ENCODE data around the gene CFD. TPM values are rescaled to one million over a fixed set of nuclear protein-coding genes. Genes with fewer than 3 reads are reported as not detected.
"Not testable (repeated sequence)": the region's sequence is repeated elsewhere in the genome, so short reads cannot be mapped to it uniquely, and the experiment has no call there.

The CFD gene
- total RNA-seq, 1 donor = 148 TPM

GRCh38 chr19:843180-843835, 16.2 kb upstream of the CFD start:
- no peaks in the 10 kb centered on the region for H3K9me3 ChIP-seq (ENCODE audit: low read depth, low read length)
- peaks cover 32% of the 10 kb centered on the region for H3K4me1 ChIP-seq (ENCODE audit: insufficient read depth, low read length)
- no peak overlapping the region for H3K4me3 ChIP-seq (ENCODE audit: low read length)
- peaks cover 3% of the 10 kb centered on the region for H3K27me3 ChIP-seq (ENCODE audit: insufficient read depth, low read length)

GRCh38 chr19:843836-844545, 15.5 kb upstream of the CFD start:
- H3K4me1 ChIP-seq (ENCODE audit: insufficient read depth, low read length) = peaks cover 28% of the 10 kb centered on the region
- H3K27me3 ChIP-seq (ENCODE audit: insufficient read depth, low read length) = peaks cover 3% of the 10 kb centered on the region
- H3K9me3 ChIP-seq (ENCODE audit: low read depth, low read length) = no peaks in the 10 kb centered on the region
- H3K4me3 ChIP-seq (ENCODE audit: low read length) = no peak overlapping the region

DNA sequence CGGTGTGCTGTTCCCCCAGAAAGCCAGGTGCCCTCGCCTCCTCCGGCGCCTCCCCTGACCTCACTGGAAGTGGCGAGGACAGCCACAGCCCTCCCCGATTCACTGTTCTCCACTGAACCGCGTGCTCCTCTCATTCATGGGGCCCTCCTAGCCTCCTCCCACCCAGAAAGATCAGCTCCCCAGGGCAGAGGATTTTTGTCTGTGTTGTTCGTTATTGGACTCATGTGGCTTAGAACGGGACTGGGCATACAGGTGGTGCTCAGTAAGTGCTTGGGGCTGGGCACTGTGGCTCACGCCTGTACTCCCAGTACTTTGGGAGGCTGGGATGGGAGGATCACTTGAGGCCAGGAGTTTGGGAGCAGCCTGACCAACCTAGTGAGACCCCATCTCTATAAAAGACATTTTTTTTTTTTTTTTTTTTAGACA, 14.9 kb upstream of the CFD start:
- H3K27me3 ChIP-seq (ENCODE audit: insufficient read depth, low read length) = peaks cover 3% of the 10 kb centered on the region
- H3K4me3 ChIP-seq (ENCODE audit: low read length) = no peak overlapping the region
- H3K4me1 ChIP-seq (ENCODE audit: insufficient read depth, low read length) = peaks cover 24% of the 10 kb centered on the region
- H3K9me3 ChIP-seq (ENCODE audit: low read depth, low read length) = no peaks in the 10 kb centered on the region

DNA sequence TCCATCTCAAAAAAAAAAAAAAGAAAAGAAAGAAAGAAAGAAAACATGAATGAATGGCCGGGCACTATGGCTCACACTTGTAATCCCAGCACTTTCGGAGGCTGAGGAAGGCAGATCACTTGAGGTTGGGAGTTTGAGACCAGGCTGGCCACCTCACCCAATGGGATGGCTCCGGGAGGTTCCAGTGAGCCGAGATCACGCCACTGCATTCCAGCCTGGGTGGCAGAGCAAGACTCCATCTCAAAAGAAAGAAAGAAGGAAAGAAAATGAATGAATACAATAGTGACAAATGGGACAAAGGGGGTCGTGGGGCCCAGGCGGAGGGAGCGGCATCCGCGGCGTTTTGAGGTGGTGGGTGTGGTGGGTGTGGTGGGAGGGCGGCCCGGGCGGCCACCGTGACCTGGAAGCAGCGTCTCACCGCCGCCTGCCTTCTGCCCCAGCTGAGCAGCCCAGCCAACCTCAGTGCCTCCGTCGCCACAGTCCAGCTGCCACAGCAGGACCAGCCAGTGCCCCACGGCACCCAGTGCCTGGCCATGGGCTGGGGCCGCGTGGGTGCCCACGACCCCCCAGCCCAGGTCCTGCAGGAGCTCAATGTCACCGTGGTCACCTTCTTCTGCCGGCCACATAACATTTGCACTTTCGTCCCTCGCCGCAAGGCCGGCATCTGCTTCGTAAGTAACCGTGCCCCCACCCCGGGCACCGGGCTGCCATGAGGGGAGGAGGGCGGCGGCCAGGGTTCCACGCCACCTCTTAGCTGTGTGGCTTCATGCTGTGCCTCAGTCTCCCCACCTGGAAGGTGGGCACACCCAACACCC, 13.6 kb upstream of the CFD start:
- Histone ChIP-seq H3K27me3 (ENCODE audit: insufficient read depth, low read length) (peaks cover 3% of the 10 kb centered on the region), H3K4me1 (ENCODE audit: insufficient read depth, low read length) (peaks cover 22% of the 10 kb centered on the region), H3K9me3 (ENCODE audit: low read depth, low read length) (no peaks in the 10 kb centered on the region), H3K4me3 (ENCODE audit: low read length) (no peak overlapping the region)

GRCh38 chr19:848386-848921, 11.0 kb upstream of the CFD start:
- H3K4me1 ChIP-seq (ENCODE audit: insufficient read depth, low read length) = peaks cover 27% of the 10 kb centered on the region
- no peak overlapping the region for H3K4me3 ChIP-seq (ENCODE audit: low read length)
- H3K9me3 ChIP-seq (ENCODE audit: low read depth, low read length) = no peaks in the 10 kb centered on the region
- H3K27me3 ChIP-seq (ENCODE audit: insufficient read depth, low read length) = peaks cover 3% of the 10 kb centered on the region

DNA sequence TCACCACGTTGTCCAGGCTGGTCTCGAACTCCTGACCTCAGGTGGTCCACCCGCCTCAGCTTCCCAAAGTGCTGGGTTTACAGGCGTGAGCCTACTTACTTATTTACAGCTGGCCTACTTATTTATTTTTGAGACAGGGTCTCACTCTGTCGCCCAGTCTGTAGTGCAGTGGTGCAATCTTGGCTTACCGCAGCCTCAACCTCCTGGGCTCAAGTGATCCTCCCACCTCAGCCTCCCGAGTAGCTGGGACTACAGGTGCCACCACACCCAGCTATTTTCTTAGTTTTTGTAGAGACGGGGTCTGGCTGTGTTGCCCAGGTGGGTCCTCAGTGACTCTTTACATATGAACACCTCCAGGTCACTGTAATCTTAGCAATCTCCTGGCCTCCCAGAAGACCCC, 10.3 kb upstream of the CFD start:
- H3K4me3 ChIP-seq (ENCODE audit: low read length); H3K9me3 ChIP-seq (ENCODE audit: low read depth, low read length); H3K27me3 ChIP-seq (ENCODE audit: insufficient read depth, low read length): not testable (repeated sequence)
- peaks cover 24% of the 10 kb centered on the region for H3K4me1 ChIP-seq (ENCODE audit: insufficient read depth, low read length)

DNA sequence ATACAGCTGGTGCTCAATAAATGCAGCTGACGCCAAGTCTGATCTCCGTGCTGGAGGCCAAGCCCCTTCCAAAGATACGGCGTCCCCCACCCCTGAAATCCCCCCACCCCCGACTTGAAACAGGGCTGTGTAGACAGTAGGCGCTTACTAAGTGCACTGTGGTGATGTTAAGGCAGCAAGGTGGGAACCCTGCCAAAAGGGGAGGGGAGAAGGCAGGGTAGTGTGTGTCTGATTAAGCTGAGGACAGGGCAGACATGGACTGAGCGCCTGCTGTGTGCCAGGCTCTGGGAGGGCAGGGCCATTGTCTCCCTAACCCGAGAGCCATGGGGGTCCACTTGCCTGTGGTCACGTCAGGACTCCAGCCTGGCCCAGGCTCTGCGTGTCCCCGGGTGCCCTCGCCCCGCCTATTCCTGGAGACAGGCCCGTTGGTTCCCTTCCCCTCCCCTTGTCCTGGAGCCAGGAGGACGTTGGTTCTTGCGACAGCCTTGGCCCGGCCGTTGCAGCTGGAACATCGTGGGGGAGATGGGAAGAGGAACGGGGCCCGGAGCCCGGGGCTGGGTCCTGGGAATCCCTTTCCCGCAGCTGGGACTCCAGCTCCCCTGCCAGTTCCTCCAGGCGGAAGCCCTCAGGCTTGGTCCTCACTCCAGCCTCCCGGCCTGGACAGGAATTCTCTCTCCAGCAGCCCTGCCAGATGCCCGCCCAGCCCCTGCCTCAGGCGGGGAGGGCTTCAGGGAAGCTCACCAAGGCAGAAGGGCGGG, 9.1 kb upstream of the CFD start:
- H3K9me3 ChIP-seq (ENCODE audit: low read depth, low read length) = no peaks in the 10 kb centered on the region
- peaks cover 24% of the 10 kb centered on the region for H3K4me1 ChIP-seq (ENCODE audit: insufficient read depth, low read length)
- no peak overlapping the region for H3K4me3 ChIP-seq (ENCODE audit: low read length)
- H3K27me3 ChIP-seq (ENCODE audit: insufficient read depth, low read length) = no peaks in the 10 kb centered on the region

DNA sequence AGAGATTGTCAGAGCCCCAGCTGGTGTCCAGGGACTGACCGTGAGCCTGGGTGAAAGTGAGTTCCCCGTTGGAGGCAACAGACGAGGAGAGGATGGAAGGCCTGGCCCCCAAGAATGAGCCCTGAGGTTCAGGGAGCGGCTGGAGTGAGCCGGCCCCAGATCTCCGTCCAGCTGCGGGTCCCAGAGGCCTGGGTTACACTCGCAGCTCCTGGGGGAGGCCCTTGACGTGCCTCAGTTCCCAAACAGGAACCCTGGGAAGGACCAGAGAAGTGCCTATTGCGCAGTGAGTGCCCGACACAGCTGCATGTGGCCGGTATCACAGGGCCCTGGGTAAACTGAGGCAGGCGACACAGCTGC, 8.5 kb upstream of the CFD start:
- no peaks in the 10 kb centered on the region for H3K27me3 ChIP-seq (ENCODE audit: insufficient read depth, low read length)
- H3K4me3 ChIP-seq (ENCODE audit: low read length) = no peak overlapping the region
- H3K4me1 ChIP-seq (ENCODE audit: insufficient read depth, low read length) = peaks cover 24% of the 10 kb centered on the region
- no peaks in the 10 kb centered on the region for H3K9me3 ChIP-seq (ENCODE audit: low read depth, low read length)

- H3K4me1 ChIP-seq (ENCODE audit: insufficient read depth, low read length) = peaks cover 24% of the 10 kb centered on the region
- H3K9me3 ChIP-seq (ENCODE audit: low read depth, low read length) = no peaks in the 10 kb centered on the region
- H3K27me3 ChIP-seq (ENCODE audit: insufficient read depth, low read length) = no peaks in the 10 kb centered on the region
- no peak within 1 kb of the TSS for H3K4me3 ChIP-seq (ENCODE audit: low read length)
These were observed 7.1 kb upstream of the CFD start, which contains the start of gene ELANE for GRCh38 chr19:852136-853013. TSS of gene ELANE (plus strand) at chr19:852303. CDS start at chr19:852329, 26 bp downstream.

- Histone ChIP-seq H3K27me3 (ENCODE audit: insufficient read depth, low read length) (no peaks in the 10 kb centered on the region), H3K4me1 (ENCODE audit: insufficient read depth, low read length) (peaks cover 22% of the 10 kb centered on the region), H3K4me3 (ENCODE audit: low read length) (no peak overlapping the region), H3K9me3 (ENCODE audit: low read depth, low read length) (no peaks in the 10 kb centered on the region)
These were observed 6.4 kb upstream of the CFD start for GRCh38 chr19:853014-853585.

GRCh38 chr19:853614-854220, 5.7 kb upstream of the CFD start:
- not testable (repeated sequence) for H3K9me3 ChIP-seq (ENCODE audit: low read depth, low read length); H3K4me3 ChIP-seq (ENCODE audit: low read length); H3K27me3 ChIP-seq (ENCODE audit: insufficient read depth, low read length)
- peaks cover 27% of the 10 kb centered on the region for H3K4me1 ChIP-seq (ENCODE audit: insufficient read depth, low read length)

- Histone ChIP-seq H3K27me3 (ENCODE audit: insufficient read depth, low read length) (no peaks in the 10 kb centered on the region), H3K4me1 (ENCODE audit: insufficient read depth, low read length) (peaks cover 36% of the 10 kb centered on the region), H3K9me3 (ENCODE audit: low read depth, low read length) (no peaks in the 10 kb centered on the region), H3K4me3 (ENCODE audit: low read length) (no peak overlapping the region)
These were observed 4.9 kb upstream of the CFD start for GRCh38 chr19:854549-854948.

DNA sequence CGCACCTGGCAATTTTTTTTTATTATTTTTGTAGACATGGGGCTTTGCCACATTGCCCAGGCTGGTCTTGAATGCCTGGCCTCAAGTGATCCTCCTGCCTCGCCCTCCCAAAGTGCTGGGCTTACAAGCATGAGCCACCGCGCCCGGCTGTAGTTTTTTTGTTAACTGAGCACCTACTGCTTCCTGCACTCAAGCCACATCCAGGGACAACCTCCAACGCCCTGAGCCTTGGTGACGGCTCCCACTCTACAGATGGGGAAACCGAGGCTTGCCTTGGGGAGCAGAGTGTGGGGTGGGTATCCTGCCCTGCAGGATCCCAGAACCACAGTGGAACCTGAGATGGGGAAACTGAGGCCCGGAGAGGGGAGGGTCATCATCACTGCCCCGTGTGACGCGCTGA, 4.3 kb upstream of the CFD start:
- H3K9me3 ChIP-seq (ENCODE audit: low read depth, low read length) = no peaks in the 10 kb centered on the region
- no peak overlapping the region for H3K4me3 ChIP-seq (ENCODE audit: low read length)
- no peaks in the 10 kb centered on the region for H3K27me3 ChIP-seq (ENCODE audit: insufficient read depth, low read length)
- peaks cover 42% of the 10 kb centered on the region for H3K4me1 ChIP-seq (ENCODE audit: insufficient read depth, low read length)

All from mononuclear cell (primary cell).